Measurements from ENCODE around the gene GJB3.

DNA sequence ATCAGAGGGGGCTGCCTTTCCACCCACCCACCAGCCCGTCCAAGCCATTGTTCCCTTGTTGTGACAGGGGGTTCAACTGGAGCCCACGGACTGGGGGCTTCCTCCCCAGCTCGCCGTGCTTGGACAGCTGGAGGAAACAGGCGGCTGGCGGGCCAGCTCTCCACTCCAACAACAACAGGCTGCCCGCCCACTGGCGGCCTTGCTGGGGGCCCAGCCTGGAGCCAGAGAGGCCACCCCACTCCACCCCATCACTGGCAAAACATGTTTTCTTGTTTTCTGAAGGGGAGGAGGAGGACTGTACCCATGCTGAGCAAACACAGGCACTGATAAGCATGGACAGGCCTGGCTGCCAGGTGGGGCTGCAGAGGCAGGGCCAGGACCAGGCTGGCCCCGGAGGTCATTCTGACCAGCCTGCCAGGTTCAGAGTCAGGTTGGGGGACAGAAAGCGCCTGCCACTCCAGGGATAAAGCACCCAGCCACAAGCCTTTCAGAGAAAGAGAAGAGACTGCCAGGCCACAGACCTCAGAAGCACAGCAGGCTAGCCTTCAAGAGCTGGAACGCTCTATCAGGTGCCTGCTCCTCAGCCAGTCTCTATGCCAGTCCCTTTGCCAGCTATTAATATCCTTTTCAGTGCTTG is 44.6 kb downstream of the GJB3 start:
- TF ChIP-seq POLR2AphosphoS5 (IDR thresholded peaks at IDR 0.05; ENCODE audit: low read depth, low read length) (no peak), TAF1 (IDR thresholded peaks at IDR 0.05; ENCODE audit: borderline replicate concordance, insufficient read depth, low read length) (no peak), SIN3A (IDR thresholded peaks at IDR 0.05; ENCODE audit: borderline replicate concordance, insufficient read depth, low read length) (no peak)
- TF ChIP-seq, protein P1, sequence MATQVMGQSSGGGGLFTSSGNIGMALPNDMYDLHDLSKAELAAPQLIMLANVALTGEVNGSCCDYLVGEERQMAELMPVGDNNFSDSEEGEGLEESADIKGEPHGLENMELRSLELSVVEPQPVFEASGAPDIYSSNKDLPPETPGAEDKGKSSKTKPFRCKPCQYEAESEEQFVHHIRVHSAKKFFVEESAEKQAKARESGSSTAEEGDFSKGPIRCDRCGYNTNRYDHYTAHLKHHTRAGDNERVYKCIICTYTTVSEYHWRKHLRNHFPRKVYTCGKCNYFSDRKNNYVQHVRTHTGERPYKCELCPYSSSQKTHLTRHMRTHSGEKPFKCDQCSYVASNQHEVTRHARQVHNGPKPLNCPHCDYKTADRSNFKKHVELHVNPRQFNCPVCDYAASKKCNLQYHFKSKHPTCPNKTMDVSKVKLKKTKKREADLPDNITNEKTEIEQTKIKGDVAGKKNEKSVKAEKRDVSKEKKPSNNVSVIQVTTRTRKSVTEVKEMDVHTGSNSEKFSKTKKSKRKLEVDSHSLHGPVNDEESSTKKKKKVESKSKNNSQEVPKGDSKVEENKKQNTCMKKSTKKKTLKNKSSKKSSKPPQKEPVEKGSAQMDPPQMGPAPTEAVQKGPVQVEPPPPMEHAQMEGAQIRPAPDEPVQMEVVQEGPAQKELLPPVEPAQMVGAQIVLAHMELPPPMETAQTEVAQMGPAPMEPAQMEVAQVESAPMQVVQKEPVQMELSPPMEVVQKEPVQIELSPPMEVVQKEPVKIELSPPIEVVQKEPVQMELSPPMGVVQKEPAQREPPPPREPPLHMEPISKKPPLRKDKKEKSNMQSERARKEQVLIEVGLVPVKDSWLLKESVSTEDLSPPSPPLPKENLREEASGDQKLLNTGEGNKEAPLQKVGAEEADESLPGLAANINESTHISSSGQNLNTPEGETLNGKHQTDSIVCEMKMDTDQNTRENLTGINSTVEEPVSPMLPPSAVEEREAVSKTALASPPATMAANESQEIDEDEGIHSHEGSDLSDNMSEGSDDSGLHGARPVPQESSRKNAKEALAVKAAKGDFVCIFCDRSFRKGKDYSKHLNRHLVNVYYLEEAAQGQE (IDR thresholded peaks at IDR 0.05; ENCODE audit: insufficient read depth in 1 of 2, low read depth in 2 of 2, low read length in 2 of 2): no peak

All from PFSK-1 (cell line).